Mesenteric fat pad (tissue), 1 donor: ENCODE data around the gene CAND2. TPM values are rescaled to one million over a fixed set of nuclear protein-coding genes. Genes with fewer than 3 reads are reported as not detected.
"Not testable (repeated sequence)": the region's sequence is repeated elsewhere in the genome, so short reads cannot be mapped to it uniquely, and the experiment has no call there.

Experiments used
- DNase-seq: peaks from one replicate; pipeline ENCODE4 v3.0.0-alpha.2; 2020; ENCODE audit warnings: low spot score
- total RNA-seq: library from RNA; stranded (reverse); fragmentation: NEBNext Ultra II Directional; extraction: Animal tissue kit (Norgen Biotek cat#: 25700); gene quantifications from one replicate; pipeline ENCODE4 v1.2.1, GENCODE V29; 2021
- donor health status: DM: yes; HTN: yes; CAD: no.

Gene CAND2
- total RNA-seq, 1 donor from 2014 or later = 1.7 TPM

- no peak for DNase-seq
These were observed 58.1 kb downstream of the CAND2 start for GRCh38 chr3:12854565-12854964.

GRCh38 chr3:12856626-12857025 lies 60.1 kb downstream of the CAND2 start:
- DNase-seq = no peak

- DNase-seq = no peak
These were observed 63.4 kb downstream of the CAND2 start for GRCh38 chr3:12859840-12860239.

- no peak for DNase-seq
These were observed 65.1 kb downstream of the CAND2 start for GRCh38 chr3:12861611-12862010.

GRCh38 chr3:12862387-12862786 lies 65.9 kb downstream of the CAND2 start:
- DNase-seq = no peak

- DNase-seq = no peak
These were observed 68.8 kb downstream of the CAND2 start for GRCh38 chr3:12865271-12865670.

GRCh38 chr3:12866836-12867235 lies 70.4 kb downstream of the CAND2 start:
- DNase-seq = no peak

- no peak for DNase-seq
These were observed 71.9 kb downstream of the CAND2 start for GRCh38 chr3:12868039-12869034.

GRCh38 chr3:12869035-12869621 lies 72.6 kb downstream of the CAND2 start:
- no peak for DNase-seq

- no peak for DNase-seq
These were observed 74.5 kb downstream of the CAND2 start for GRCh38 chr3:12870942-12871341.

- DNase-seq = no peak
These were observed 75.0 kb downstream of the CAND2 start for GRCh38 chr3:12871404-12871983.

- no peak for DNase-seq
These were observed 79.7 kb downstream of the CAND2 start for GRCh38 chr3:12875857-12876836.

- DNase-seq = no peak
These were observed 80.6 kb downstream of the CAND2 start for GRCh38 chr3:12877040-12877439.

- DNase-seq = no peak
These were observed 81.7 kb downstream of the CAND2 start for GRCh38 chr3:12878141-12878574.

- not testable (repeated sequence) for DNase-seq
These were observed 82.3 kb downstream of the CAND2 start for GRCh38 chr3:12878758-12879157.

- no peak for DNase-seq
These were observed 82.8 kb downstream of the CAND2 start for GRCh38 chr3:12879191-12879815.

- not testable (repeated sequence) for DNase-seq
These were observed 85.4 kb downstream of the CAND2 start for GRCh38 chr3:12881858-12882257.

GRCh38 chr3:12882336-12883310 lies 86.1 kb downstream of the CAND2 start:
- no peak for DNase-seq

GRCh38 chr3:12884186-12884680 lies 87.8 kb downstream of the CAND2 start:
- DNase-seq = no peak
